ENCODE data around the gene NT5C3A. TPM values are rescaled to one million over a fixed set of nuclear protein-coding genes. Genes with fewer than 3 reads are reported as not detected.

Gene NT5C3A
- total RNA-seq, 1 experiment from 2014 or later, result 60.4 TPM

DNA sequence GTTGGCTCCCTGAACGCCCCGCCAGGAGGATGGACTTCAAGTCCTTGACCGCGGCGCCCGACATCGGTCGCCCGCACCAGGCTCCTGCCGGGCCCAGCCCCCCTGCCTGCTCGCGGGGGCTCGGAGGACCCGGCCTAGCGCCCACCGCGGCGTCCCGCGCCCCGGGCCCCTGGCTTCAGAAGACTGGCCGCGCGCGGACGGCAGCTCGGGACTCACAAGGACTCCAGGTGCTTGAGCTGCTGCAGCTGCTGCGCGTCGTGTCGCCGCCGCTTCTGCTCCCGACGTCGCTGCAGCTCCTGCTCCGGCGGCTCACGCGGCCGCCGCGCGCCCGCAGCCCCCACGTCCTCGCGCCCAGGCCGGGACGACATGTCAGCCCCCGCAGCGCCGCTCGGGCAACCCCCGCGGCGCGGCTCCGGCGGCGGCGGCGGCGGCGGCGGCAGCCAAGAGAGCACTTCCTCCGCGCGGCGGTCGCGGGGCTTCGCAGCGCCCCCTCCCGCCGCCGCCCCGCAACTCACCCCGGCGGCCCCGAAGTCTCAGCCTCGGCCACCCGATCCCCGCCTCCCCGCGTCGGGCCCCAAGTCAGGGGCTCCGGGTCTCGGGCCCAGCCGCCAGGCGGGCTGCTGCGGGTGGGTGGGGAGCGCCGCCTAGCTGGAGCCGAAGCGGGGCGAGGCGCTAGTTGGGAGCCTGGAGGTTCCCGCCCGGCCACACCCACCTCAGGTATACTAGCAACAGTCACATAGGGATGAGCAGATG lies 46.6 kb upstream of the NT5C3A start, which contains the start of gene RP9:
Gene RP9, minus strand, starts transcription at position 400 of the 753 bp plus-strand sequence. Its CDS starts 32 bp downstream, at position 368.
- H3K27ac ChIP-seq, result peak within 1 kb of the TSS; percentile 4
- H3F3A ChIP-seq (ENCODE audit: insufficient read depth, low read depth), result peaks cover 14% of the 10 kb centered on the region; the same call in 1 of the 2 replicates
- H3K4me2 ChIP-seq, result peak within 1 kb of the TSS; percentile 95
- peak within 1 kb of the TSS; percentile 69 for H3K4me3 ChIP-seq
- ChIA-PET POLR2A (ENCODE audit: unreplicated experiment) (interaction anchor here (0.8 kb wide), 1 partner anchor 1596 kb away, joined by 7 read pairs; no protein-coding TSS in a partner anchor), CTCF (interaction anchor here (0.6 to 0.9 kb wide), 3 partner anchors 10 to 430 kb away, joined by 3 to 5 read pairs (median 3); no protein-coding TSS in a partner anchor)
- TF ChIP-seq, protein P1, sequence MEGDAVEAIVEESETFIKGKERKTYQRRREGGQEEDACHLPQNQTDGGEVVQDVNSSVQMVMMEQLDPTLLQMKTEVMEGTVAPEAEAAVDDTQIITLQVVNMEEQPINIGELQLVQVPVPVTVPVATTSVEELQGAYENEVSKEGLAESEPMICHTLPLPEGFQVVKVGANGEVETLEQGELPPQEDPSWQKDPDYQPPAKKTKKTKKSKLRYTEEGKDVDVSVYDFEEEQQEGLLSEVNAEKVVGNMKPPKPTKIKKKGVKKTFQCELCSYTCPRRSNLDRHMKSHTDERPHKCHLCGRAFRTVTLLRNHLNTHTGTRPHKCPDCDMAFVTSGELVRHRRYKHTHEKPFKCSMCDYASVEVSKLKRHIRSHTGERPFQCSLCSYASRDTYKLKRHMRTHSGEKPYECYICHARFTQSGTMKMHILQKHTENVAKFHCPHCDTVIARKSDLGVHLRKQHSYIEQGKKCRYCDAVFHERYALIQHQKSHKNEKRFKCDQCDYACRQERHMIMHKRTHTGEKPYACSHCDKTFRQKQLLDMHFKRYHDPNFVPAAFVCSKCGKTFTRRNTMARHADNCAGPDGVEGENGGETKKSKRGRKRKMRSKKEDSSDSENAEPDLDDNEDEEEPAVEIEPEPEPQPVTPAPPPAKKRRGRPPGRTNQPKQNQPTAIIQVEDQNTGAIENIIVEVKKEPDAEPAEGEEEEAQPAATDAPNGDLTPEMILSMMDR (conservative IDR thresholded peaks at IDR 0.05), result peak; percentile 62; the same call in 1 of the 2 replicates
- no peak for TF ChIP-seq EZH2 (IDR thresholded peaks at IDR 0.05; ENCODE audit: low read depth)
- peaks cover 32% of the 10 kb centered on the region for H4K20me1 ChIP-seq (ENCODE audit: insufficient read depth)
- H3K79me2 ChIP-seq (ENCODE audit: low read depth), result peaks cover 41% of the 10 kb centered on the region
- H2AFZ ChIP-seq, result peak within 1 kb of the TSS; percentile 94
- H3K9me3 ChIP-seq (ENCODE audit: insufficient read depth, low read depth), result no peaks in the 10 kb centered on the region
- H3K27me3 ChIP-seq (ENCODE audit: insufficient read depth, low read depth), result 0 out of 2 replicates have a peak, but pooled peaks cover 10% of the 10 kb centered on the region
- H3K9me2 ChIP-seq (ENCODE audit: insufficient read depth), result no peaks in the 10 kb centered on the region
- intact Hi-C loops (cut with micrococcal nuclease; ENCODE audit: unreplicated experiment), result loop anchor here (1.0 to 5.0 kb wide), 7 partner anchors 20 to 619 kb away; partner anchors contain the start of genes BBS9, LSM5 and NT5C3A
- H3K36me3 ChIP-seq (ENCODE audit: low read depth), result no peaks in the 10 kb centered on the region
- DNase-seq, result peak in 1 of 2 experiments; percentile 80
- peaks cover 24% of the 10 kb centered on the region for H3K4me1 ChIP-seq (replicated peaks; ENCODE audit: insufficient read depth)
- no TSS peak for BruUV-seq (replicated peaks)

DNA sequence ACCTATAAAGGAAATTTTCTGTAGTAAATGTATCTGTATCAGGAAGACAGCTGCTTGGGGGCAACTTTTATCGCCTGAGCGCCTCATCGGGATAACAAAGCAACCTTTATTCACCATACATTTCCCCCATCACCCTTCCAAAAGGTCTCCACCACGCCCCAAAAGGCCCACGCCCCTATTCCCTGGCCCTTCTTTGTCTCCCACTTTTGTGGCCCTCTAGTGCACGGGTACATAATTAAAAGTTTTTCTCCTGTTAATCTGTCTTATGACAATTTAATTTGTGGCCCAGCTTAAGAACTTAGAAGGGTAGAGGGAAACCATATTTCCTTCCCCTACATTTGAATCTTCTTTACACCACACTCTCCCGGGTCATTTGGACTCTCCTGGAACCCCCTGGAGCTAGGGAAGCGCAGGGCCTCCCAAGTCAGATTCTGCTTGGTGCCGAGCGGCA lies 46.0 kb upstream of the NT5C3A start:
- POLR2A ChIA-PET (ENCODE audit: unreplicated experiment), result no interaction called here
- TF ChIP-seq EZH2 (IDR thresholded peaks at IDR 0.05; ENCODE audit: low read depth), result no peak
- TF ChIP-seq, protein P1 (conservative IDR thresholded peaks at IDR 0.05), result peak; percentile 47; the same call in 1 of the 2 replicates

More for the DNA sequence above, 46.0 kb upstream of the NT5C3A start:
- H3K79me2 ChIP-seq (ENCODE audit: low read depth), result peaks cover 47% of the 10 kb centered on the region
- BruUV-seq (replicated peaks), result no TSS peak
- no peaks in the 10 kb centered on the region for H3K36me3 ChIP-seq (ENCODE audit: low read depth)
- peak overlapping the region; percentile 87 for H3K4me2 ChIP-seq
- H3K9me3 ChIP-seq (ENCODE audit: insufficient read depth, low read depth), result no peaks in the 10 kb centered on the region
- peaks cover 38% of the 10 kb centered on the region for H4K20me1 ChIP-seq (ENCODE audit: insufficient read depth)
- H3K4me1 ChIP-seq (replicated peaks; ENCODE audit: insufficient read depth), result peaks cover 24% of the 10 kb centered on the region
- no peaks in the 10 kb centered on the region for H3K9me2 ChIP-seq (ENCODE audit: insufficient read depth)
- 0 out of 2 replicates have a peak, but pooled peaks cover 10% of the 10 kb centered on the region for H3K27me3 ChIP-seq (ENCODE audit: insufficient read depth, low read depth)
- H3K27ac ChIP-seq, result peak overlapping the region; percentile 4
- peak overlapping the region; percentile 69 for H3K4me3 ChIP-seq
- H3F3A ChIP-seq (ENCODE audit: insufficient read depth, low read depth), result peaks cover 14% of the 10 kb centered on the region; the same call in 1 of the 2 replicates
- intact Hi-C loops (cut with micrococcal nuclease; ENCODE audit: unreplicated experiment), result loop anchor here (1.0 to 5.0 kb wide), 8 partner anchors 21 to 618 kb away; partner anchors contain the start of genes BBS9, LSM5 and NT5C3A
- peak overlapping the region; percentile 94 for H2AFZ ChIP-seq
- peak; percentile 33 to 49 for DNase-seq
- CTCF ChIA-PET, result interaction anchor here (0.6 to 0.9 kb wide), 4 partner anchors 9 to 429 kb away, joined by 3 to 9 read pairs (median 4); no protein-coding TSS in a partner anchor

Measured in PC-9 (cell line).